VCaP (cell line): ENCODE results near the gene MIX23.

Experiments
- H3K27ac ChIP-seq: fragments of 450-650 bp; 2 replicates; pipeline ENCODE4 v1.5.1; 2017
- TF ChIP-seq, protein P1 (sequence below): fragments of 450-650 bp; conservative IDR thresholded peaks from 2 replicates; pipeline ENCODE4 v1.5.1; 2017; ENCODE audit warnings: mild to moderate bottlenecking, moderate library complexity

The MIX23 gene

DNA sequence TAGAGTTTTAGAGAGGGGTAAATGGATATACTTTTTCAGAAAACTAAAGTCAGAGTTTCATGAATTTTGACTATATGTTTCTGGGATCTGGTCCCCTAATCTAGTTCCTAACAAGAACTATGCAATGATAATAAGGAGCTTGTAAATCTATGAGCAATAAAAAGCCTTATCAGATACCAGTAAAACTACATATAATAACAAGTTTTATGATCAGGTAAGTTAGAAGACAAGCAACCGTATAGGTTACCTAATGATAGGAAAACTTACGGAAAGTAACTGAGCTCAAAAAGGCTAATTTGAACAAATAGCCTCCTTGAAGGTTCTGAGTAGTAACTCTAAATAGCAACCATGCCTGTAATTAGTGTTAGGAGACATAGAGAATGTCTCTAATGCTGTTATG is 21.0 kb downstream of the MIX23 start:
- peak overlapping the region; percentile 66 for H3K27ac ChIP-seq

DNA sequence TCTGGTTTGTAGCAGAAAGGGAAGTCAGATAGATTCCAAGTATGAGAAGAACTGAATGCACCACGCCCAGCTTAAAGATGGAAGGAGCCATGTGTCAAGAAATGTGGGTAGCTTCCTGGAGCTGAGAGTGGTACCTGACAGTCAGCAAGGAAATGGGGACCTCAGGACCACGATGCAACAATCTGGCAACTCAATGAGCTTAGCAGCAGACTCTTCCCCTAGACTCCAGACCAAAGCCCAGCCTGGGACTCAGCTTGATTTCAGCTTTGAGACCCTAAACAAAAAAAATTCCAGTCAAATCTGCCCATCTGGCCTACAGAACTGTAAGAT is 24.4 kb downstream of the MIX23 start:
- TF ChIP-seq, protein P1, sequence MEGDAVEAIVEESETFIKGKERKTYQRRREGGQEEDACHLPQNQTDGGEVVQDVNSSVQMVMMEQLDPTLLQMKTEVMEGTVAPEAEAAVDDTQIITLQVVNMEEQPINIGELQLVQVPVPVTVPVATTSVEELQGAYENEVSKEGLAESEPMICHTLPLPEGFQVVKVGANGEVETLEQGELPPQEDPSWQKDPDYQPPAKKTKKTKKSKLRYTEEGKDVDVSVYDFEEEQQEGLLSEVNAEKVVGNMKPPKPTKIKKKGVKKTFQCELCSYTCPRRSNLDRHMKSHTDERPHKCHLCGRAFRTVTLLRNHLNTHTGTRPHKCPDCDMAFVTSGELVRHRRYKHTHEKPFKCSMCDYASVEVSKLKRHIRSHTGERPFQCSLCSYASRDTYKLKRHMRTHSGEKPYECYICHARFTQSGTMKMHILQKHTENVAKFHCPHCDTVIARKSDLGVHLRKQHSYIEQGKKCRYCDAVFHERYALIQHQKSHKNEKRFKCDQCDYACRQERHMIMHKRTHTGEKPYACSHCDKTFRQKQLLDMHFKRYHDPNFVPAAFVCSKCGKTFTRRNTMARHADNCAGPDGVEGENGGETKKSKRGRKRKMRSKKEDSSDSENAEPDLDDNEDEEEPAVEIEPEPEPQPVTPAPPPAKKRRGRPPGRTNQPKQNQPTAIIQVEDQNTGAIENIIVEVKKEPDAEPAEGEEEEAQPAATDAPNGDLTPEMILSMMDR = no peak
- H3K27ac ChIP-seq = no peak overlapping the region

More for the DNA sequence above, 21.0 kb downstream of the MIX23 start:
- TF ChIP-seq, protein P1 = no peak

DNA sequence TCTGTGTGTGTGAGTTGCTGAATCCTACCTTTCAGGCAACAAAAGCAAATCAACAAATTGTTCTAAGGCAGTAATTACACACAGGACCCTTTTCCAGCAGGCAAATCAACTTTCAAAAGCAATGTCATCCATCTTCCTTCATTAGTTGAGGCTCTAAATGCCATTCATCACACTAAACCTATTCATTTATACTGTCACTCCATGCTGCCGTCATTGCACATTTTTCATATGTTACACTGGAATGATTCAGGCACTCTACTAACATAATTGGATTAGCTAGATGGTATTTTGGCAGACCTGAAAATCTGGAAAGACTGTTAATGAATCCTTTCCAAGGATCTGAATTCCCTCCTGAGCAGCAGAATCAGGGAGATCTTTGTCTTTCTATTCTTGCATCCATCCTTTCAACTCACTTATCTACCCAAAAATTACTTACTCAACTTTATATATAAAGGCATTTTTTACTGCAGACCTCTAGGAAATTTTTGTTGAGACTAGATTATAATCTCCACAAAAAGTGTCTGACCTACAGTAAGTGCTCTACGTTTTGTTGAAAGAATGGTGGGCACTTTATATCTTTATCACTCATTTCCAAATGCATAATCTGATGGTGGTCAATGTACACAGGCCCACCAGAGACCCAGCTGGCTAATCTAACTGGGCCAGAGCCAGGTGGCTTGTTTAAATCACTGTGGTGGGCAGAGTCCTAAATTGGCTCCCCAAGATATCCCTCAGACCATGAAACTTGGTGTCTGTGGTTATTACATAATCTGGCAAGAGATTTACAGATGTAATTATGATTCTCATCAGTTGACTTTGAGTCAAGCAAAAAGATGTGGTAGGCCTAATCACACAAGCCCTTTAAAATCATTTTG is 25.0 kb downstream of the MIX23 start:
- no peak overlapping the region for H3K27ac ChIP-seq
- TF ChIP-seq, protein P1 = no peak

DNA sequence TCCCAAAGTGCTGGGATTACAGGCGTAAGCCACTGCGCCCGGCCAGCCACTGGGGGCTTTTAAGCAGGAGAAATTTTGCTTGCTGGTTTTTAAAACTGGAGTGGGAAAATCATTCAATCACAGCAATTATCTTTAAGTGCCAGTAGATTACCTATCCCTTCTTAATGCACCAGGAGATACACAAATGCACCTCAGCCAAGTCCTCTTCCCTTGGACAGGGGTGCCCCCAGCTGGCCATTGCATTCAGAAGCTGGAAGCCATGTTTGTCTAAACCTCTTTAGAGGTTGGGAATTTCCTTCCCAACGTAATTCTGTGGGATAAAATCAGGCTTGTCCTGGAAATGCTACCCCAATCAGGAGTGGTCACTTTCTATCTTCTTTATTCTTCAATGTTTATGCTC is 26.6 kb downstream of the MIX23 start:
- no peak overlapping the region for H3K27ac ChIP-seq
- TF ChIP-seq, protein P1 = peak; percentile 71

DNA sequence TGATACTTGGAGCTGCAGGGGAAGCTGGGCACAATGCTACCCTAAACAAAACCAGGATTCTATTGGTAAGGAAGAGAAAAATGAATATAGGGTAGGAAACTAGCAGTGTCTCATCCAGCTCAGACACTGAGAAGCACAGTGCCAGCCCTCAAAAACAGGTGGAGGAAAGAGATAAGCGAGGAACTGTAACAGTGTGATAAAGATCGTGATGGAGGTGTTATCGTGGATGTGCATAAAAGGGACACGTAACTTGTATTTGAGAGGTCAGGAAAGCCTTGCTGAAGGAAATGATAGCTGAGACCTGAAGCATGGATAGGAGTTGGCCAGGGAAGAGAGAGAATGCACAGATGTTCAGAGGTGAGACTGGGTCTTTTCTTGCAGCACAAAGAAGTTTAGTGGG is 27.4 kb downstream of the MIX23 start:
- TF ChIP-seq, protein P1 = no peak
- H3K27ac ChIP-seq = no peak overlapping the region

DNA sequence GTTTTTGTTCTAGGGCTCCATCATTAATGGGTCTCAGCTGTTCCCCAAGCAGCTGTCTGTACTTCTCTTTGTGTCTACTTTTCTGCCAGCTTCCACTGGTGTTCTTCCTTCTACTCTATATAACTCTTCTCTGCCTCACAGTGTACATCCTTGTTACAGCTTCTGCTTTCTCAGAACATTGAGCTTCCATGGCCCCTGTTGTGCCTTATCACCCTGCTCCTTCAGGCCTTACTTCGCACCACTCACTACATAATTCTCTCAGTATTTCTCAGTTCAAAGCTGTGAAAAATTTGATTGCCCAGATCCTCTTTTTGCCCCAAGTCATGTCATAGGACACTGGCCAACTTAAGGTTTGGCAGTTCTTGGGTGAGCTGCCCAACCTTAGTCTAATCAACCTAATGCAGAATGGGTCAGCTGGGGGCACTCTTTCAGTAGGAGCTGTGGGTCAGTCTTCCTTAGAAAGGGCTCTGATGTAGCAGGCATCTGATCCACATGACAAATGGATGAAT is 29.1 kb downstream of the MIX23 start:
- TF ChIP-seq, protein P1 = no peak

DNA sequence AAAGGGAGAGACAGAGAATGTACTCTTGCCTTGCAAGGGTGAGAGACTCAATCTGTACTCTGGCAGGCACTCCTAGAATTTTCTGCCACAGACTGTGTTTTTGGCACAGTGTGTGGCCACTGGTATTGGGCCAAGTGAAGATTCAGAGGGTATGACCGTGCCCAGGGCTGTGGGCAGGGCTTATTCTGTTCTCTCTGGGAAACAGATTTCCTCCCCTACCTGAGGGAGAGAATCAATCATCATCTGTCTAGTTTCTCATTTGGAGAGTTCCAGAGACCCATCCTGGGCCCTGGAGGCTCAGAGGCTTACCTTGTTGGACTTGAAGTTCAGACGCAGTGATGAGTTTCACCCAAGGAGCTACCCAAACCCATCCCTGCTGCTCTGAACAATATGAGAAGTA is 29.8 kb downstream of the MIX23 start:
- peak overlapping the region; percentile 21 for H3K27ac ChIP-seq
- TF ChIP-seq, protein P1 = no peak

More for the DNA sequence above, 29.1 kb downstream of the MIX23 start:
- no peak overlapping the region for H3K27ac ChIP-seq
